ENCODE measurements around the gene TMEM217. TPM values are rescaled to one million over a fixed set of nuclear protein-coding genes. Genes with fewer than 3 reads are reported as not detected.

TMEM217 gene
- total RNA-seq, 1 experiment from 2014 or later, result 2.4 TPM

GRCh38 chr6:37170273-37171200 is 87.4 kb downstream of the TMEM217 start:
- peaks cover 13% of the 10 kb centered on the region for H3K4me1 ChIP-seq (ENCODE audit: insufficient read depth, low read length)
- H3K9me2 ChIP-seq (replicated peaks; ENCODE audit: low read length), result no peaks in the 10 kb centered on the region
- H3K27ac ChIP-seq (ENCODE audit: low read length), result peak overlapping the region; percentile 78
- CTCF ChIA-PET, result interaction anchor here (0.5 to 1.5 kb wide), 7 partner anchors 33 to 555 kb away, joined by 3 to 9 read pairs (median 4); no protein-coding TSS in a partner anchor
- H4K20me1 ChIP-seq (ENCODE audit: low read length), result peaks cover 45% of the 10 kb centered on the region
- H3K4me3 ChIP-seq (ENCODE audit: low read length), result peak overlapping the region; percentile 80
- no TSS peak for BruUV-seq (replicated peaks)
- H3K27me3 ChIP-seq (ENCODE audit: low read length), result no peaks in the 10 kb centered on the region
- DNase-seq (peak; percentile 44), ATAC-seq (peak; percentile 13)
- peak overlapping the region; percentile 98 for H3K9ac ChIP-seq (ENCODE audit: low read length)
- H3K36me3 ChIP-seq (ENCODE audit: low read depth, low read length), result peaks cover 39% of the 10 kb centered on the region
- no peaks in the 10 kb centered on the region for H3F3A ChIP-seq (ENCODE audit: low read length, unreplicated experiment)
- no peaks in the 10 kb centered on the region for H3K9me3 ChIP-seq (ENCODE audit: low read length)
- intact Hi-C loops (cut with micrococcal nuclease), result no loop called here
- TF ChIP-seq EZH2 (IDR thresholded peaks at IDR 0.05; ENCODE audit: low read length, unreplicated experiment), result no peak
- TF ChIP-seq, protein P1, sequence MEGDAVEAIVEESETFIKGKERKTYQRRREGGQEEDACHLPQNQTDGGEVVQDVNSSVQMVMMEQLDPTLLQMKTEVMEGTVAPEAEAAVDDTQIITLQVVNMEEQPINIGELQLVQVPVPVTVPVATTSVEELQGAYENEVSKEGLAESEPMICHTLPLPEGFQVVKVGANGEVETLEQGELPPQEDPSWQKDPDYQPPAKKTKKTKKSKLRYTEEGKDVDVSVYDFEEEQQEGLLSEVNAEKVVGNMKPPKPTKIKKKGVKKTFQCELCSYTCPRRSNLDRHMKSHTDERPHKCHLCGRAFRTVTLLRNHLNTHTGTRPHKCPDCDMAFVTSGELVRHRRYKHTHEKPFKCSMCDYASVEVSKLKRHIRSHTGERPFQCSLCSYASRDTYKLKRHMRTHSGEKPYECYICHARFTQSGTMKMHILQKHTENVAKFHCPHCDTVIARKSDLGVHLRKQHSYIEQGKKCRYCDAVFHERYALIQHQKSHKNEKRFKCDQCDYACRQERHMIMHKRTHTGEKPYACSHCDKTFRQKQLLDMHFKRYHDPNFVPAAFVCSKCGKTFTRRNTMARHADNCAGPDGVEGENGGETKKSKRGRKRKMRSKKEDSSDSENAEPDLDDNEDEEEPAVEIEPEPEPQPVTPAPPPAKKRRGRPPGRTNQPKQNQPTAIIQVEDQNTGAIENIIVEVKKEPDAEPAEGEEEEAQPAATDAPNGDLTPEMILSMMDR (conservative IDR thresholded peaks at IDR 0.05; ENCODE audit: low read depth, low read length), result peak; percentile 15; the same call in 1 of the 2 replicates
- POLR2A ChIA-PET (ENCODE audit: unreplicated experiment), result interaction anchor here (0.5 to 0.7 kb wide), 5 partner anchors 33 to 294 kb away, joined by 3 to 33 read pairs (median 4); no protein-coding TSS in a partner anchor
- no peak overlapping the region for H2AFZ ChIP-seq (ENCODE audit: low read length)
- peaks cover 35% of the 10 kb centered on the region for H3K79me2 ChIP-seq (ENCODE audit: low read length)
- H3K4me2 ChIP-seq (ENCODE audit: low read length), result peak overlapping the region; percentile 89

DNA sequence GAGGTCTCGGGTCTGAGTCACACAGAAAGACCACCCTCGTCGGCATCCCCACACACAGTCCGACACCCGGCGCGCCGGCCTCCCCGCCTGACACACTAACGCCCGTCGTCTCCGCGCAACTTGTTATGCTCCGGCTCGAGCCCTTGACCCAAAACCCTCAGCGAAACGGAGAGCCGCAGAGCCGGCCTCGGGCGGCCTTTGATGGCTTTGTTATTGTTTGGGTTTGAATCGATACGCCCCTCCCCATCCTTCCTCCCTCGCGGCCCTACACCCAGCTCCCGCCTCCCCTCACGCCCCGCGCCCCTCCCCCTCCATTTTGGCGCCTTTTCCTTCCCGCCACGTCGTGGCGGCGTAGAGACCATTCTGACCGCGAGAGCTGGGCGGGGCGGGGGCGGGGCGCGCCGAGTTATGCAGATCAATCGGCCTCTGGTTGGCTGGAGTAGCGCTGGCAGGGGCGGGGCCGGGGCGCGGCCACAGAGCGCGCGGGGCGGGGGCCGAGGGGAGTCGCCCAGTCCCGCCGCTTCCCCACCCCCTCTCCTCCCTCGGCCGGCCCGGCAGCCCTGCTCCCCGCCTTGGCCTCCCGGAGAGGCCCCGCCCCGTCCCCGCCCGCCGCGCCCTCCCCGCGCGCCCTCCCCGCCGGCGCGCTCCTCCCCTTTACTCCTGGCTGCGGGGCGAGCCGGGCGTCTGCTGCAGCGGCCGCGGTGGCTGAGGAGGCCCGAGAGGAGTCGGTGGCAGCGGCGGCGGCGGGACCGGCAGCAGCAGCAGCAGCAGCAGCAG is 88.3 kb downstream of the TMEM217 start, which contains the start of gene PIM1:
PIM1 (plus strand) TSS at position 657 of the 777 bp plus-strand sequence. CDS start 424 bp downstream, outside the sequence.
- peak within 1 kb of the TSS; percentile 90 for H2AFZ ChIP-seq (ENCODE audit: low read length)
- H3K36me3 ChIP-seq (ENCODE audit: low read depth, low read length), result peaks cover 31% of the 10 kb centered on the region
- no peaks in the 10 kb centered on the region for H3K27me3 ChIP-seq (ENCODE audit: low read length)
- H3F3A ChIP-seq (ENCODE audit: low read length, unreplicated experiment), result no peaks in the 10 kb centered on the region
- intact Hi-C loops (cut with micrococcal nuclease), result loop anchor here (1.0 to 2.0 kb wide), 3 partner anchors 35 to 67 kb away; no protein-coding TSS in a partner anchor
- peak within 1 kb of the TSS; percentile 89 for H3K4me2 ChIP-seq (ENCODE audit: low read length)
- no TSS peak for BruUV-seq (replicated peaks)
- ChIA-PET POLR2A (ENCODE audit: unreplicated experiment) (interaction anchor here (0.6 to 1.5 kb wide), 6 partner anchors 9 to 880 kb away, joined by 3 to 33 read pairs (median 5); no protein-coding TSS in a partner anchor), CTCF (interaction anchor here (0.7 to 1.5 kb wide), 4 partner anchors 8 to 66 kb away, joined by 3 to 6 read pairs (median 4); no protein-coding TSS in a partner anchor)
- no peaks in the 10 kb centered on the region for H3K9me3 ChIP-seq (ENCODE audit: low read length)
- H3K4me3 ChIP-seq (ENCODE audit: low read length), result peak within 1 kb of the TSS; percentile 80
- peak within 1 kb of the TSS; percentile 78 for H3K27ac ChIP-seq (ENCODE audit: low read length)
- peaks cover 40% of the 10 kb centered on the region for H4K20me1 ChIP-seq (ENCODE audit: low read length)
- no peaks in the 10 kb centered on the region for H3K9me2 ChIP-seq (replicated peaks; ENCODE audit: low read length)
- peak within 1 kb of the TSS; percentile 98 for H3K9ac ChIP-seq (ENCODE audit: low read length)
- DNase-seq, result peak; percentile 95
- TF ChIP-seq EZH2 (IDR thresholded peaks at IDR 0.05; ENCODE audit: low read length, unreplicated experiment), result no peak
- TF ChIP-seq EZH2phosphoT487 (IDR thresholded peaks at IDR 0.05; ENCODE audit: borderline replicate concordance, low read length), result no peak
- TF ChIP-seq, protein P1 (conservative IDR thresholded peaks at IDR 0.05; ENCODE audit: low read depth, low read length), result no peak
- H3K4me1 ChIP-seq (ENCODE audit: insufficient read depth, low read length), result peaks cover 13% of the 10 kb centered on the region
- peak; percentile 69 for ATAC-seq
- H3K79me2 ChIP-seq (ENCODE audit: low read length), result peaks cover 35% of the 10 kb centered on the region
